Parathyroid adenoma (tissue), 2 donors: ENCODE results near the gene RAD9A.
A peak's percentile ranks its signal among the peaks of the same experiment; 100 is the strongest.

Source experiments
- H2AFZ ChIP-seq: fragments of 300-600 bp; sonication (generic); one replicate; pipeline ENCODE4 v1.7.0; 2017; ENCODE audit warnings: antibody characterized with exemption, mild to moderate bottlenecking
- H3K27ac ChIP-seq: fragments of 300-600 bp; sonication (generic); one replicate; pipeline ENCODE4 v1.7.0; 2017
- H3K27me3 ChIP-seq: fragments of 300-600 bp; sonication (generic); one replicate; pipeline ENCODE4 v1.7.0; 2017; ENCODE audit warnings: low read length; ENCODE audit not compliant: control insufficient read depth, insufficient read depth
- H3K36me3 ChIP-seq: fragments of 300-600 bp; sonication (generic); one replicate; pipeline ENCODE4 v1.7.0; 2017; ENCODE audit warnings: low read length; ENCODE audit not compliant: control insufficient read depth, insufficient read depth
- H3K4me1 ChIP-seq: fragments of 300-600 bp; sonication (generic); one replicate; pipeline ENCODE4 v1.7.0; 2017; ENCODE audit warnings: control low read depth
- H3K4me2 ChIP-seq: fragments of 300-600 bp; sonication (generic); one replicate; pipeline ENCODE4 v1.7.0; 2017; ENCODE audit warnings: low read length
- H3K4me3 ChIP-seq: fragments of 300-600 bp; sonication (generic); one replicate; pipeline ENCODE4 v1.7.0; 2017; ENCODE audit warnings: low read depth, low read length
- H3K79me2 ChIP-seq: fragments of 300-600 bp; sonication (generic); one replicate; pipeline ENCODE4 v1.7.0; 2017; ENCODE audit warnings: control low read depth
- H3K9ac ChIP-seq: fragments of 300-600 bp; sonication (generic); one replicate; pipeline ENCODE4 v1.7.0; 2017; ENCODE audit warnings: mild to moderate bottlenecking
- H3K9me3 ChIP-seq: fragments of 300-600 bp; sonication (generic); one replicate; pipeline ENCODE4 v1.7.0; 2017; ENCODE audit warnings: low read length; ENCODE audit not compliant: control insufficient read depth
- TF ChIP-seq, protein P1 (sequence below): fragments of 300-600 bp; sonication (generic); IDR thresholded peaks from one replicate; pipeline ENCODE4 v1.7.0; 2017; ENCODE audit warnings: antibody characterized with exemption, mild to moderate bottlenecking
- donor health status: primary hyperparathyroidism.

RAD9A gene

GRCh38 chr11:67379061-67380058 lies 12.4 kb upstream of the RAD9A start:
- Histone ChIP-seq H3K9ac (no peak overlapping the region), H3K27me3 (no peaks in the 10 kb centered on the region), H3K79me2 (no peaks in the 10 kb centered on the region), H2AFZ (no peak overlapping the region), H3K4me1 (no peaks in the 10 kb centered on the region), H3K4me3 (no peak overlapping the region), H3K4me2 (no peak overlapping the region), H3K36me3 (no peaks in the 10 kb centered on the region), H3K9me3 (no peaks in the 10 kb centered on the region), H3K27ac (no peak overlapping the region)
- TF ChIP-seq, protein P1, sequence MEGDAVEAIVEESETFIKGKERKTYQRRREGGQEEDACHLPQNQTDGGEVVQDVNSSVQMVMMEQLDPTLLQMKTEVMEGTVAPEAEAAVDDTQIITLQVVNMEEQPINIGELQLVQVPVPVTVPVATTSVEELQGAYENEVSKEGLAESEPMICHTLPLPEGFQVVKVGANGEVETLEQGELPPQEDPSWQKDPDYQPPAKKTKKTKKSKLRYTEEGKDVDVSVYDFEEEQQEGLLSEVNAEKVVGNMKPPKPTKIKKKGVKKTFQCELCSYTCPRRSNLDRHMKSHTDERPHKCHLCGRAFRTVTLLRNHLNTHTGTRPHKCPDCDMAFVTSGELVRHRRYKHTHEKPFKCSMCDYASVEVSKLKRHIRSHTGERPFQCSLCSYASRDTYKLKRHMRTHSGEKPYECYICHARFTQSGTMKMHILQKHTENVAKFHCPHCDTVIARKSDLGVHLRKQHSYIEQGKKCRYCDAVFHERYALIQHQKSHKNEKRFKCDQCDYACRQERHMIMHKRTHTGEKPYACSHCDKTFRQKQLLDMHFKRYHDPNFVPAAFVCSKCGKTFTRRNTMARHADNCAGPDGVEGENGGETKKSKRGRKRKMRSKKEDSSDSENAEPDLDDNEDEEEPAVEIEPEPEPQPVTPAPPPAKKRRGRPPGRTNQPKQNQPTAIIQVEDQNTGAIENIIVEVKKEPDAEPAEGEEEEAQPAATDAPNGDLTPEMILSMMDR, result no peak

DNA sequence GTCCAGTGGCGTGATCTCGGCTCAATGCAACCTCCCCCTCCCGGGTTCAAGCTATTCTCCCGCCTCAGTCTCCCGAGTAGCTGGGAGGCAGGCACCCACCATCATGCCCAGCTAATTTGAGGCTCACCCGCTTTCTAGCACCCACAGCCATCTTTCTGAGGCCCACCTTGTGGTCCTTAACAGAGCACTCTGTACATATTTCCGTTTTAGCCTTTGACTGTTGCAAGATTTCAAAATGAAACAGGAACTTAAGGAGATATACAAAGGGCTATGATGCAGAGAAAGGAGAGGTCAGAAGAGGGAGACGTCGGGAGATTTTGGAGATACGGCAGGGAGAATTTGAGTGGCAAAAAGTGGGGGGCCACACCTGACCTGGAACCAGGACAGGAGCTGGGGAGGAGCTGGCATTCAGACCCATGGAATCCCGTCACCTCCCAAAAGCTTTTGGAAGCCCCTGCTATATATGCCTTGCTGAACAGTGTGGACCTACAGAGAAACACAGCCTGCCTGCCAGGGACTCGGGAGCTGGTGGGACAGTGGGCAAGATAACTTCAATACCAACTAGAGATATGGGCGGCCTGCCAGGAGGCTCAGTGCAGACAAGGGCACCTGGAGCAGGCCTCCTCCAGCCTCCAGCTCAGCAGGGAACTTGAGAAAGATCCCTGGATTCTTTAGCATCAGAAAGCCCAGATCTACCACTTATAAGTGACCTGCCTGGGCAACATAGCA lies 10.4 kb upstream of the RAD9A start:
- Histone ChIP-seq H3K9ac (no peak overlapping the region), H3K4me1 (no peaks in the 10 kb centered on the region), H3K4me2 (no peak overlapping the region), H3K79me2 (no peaks in the 10 kb centered on the region), H2AFZ (no peak overlapping the region), H3K27me3 (no peaks in the 10 kb centered on the region), H3K36me3 (no peaks in the 10 kb centered on the region), H3K9me3 (no peaks in the 10 kb centered on the region), H3K27ac (no peak overlapping the region), H3K4me3 (no peak overlapping the region)
- TF ChIP-seq, protein P1, result no peak

GRCh38 chr11:67382276-67383136 lies 9.3 kb upstream of the RAD9A start:
- Histone ChIP-seq H3K4me3 (no peak overlapping the region), H3K9ac (no peak overlapping the region), H3K36me3 (no peaks in the 10 kb centered on the region)

DNA sequence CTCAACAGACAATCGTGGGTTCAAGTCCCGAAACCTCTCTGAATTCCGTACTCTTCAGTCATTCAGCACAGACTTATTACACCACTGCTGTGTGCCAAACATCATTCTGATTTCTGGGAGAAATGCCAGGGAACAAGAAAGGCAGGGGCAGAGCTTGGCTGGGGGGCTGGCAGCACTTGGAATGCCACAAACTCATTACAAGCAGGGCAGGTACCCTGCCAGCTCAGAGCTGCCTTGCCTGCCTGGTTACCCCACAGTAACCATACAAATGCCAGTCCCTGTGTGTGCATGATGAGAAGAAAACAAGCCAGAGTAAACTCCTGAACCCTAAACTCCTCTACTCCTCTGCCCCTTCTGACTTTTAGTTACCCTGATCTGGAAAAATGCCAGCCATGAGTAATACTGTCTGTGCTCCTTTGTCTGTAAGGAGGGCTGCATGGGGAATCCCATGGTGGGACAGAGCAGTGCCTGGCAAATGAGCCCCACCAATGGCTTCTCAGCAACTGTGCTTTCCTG lies 6.9 kb upstream of the RAD9A start:
- H3K4me3 ChIP-seq, result no peak overlapping the region
- no peaks in the 10 kb centered on the region for H3K36me3 ChIP-seq
- H3K4me1 ChIP-seq, result no peaks in the 10 kb centered on the region
- no peak overlapping the region for H3K9ac ChIP-seq
- TF ChIP-seq, protein P1, result no peak
- no peaks in the 10 kb centered on the region for H3K79me2 ChIP-seq
- no peak overlapping the region for H3K27ac ChIP-seq
- no peak overlapping the region for H2AFZ ChIP-seq
- H3K27me3 ChIP-seq, result no peaks in the 10 kb centered on the region
- H3K9me3 ChIP-seq, result no peaks in the 10 kb centered on the region
- H3K4me2 ChIP-seq, result no peak overlapping the region

More at GRCh38 chr11:67382276-67383136, 9.3 kb upstream of the RAD9A start:
- Histone ChIP-seq H3K27ac (no peak overlapping the region), H3K27me3 (no peaks in the 10 kb centered on the region), H3K4me2 (no peak overlapping the region), H3K79me2 (no peaks in the 10 kb centered on the region), H3K9me3 (no peaks in the 10 kb centered on the region), H2AFZ (no peak overlapping the region), H3K4me1 (no peaks in the 10 kb centered on the region)
- TF ChIP-seq, protein P1, result peak; percentile 89
